B cell (primary cell): ENCODE measurements around the gene CTNNA1. TPM values are rescaled to one million over a fixed set of nuclear protein-coding genes. Genes with fewer than 3 reads are reported as not detected.

Source experiments
- ATAC-seq: fragments of 200-7000 bp; cut with Tn5 transposase; one replicate; pipeline ENCODE4 v1.10.0; 2021; ENCODE audit warnings: low read depth, mild to moderate bottlenecking, moderate number of reproducible peaks, moderate library complexity
- CTCF ChIA-PET: fragments of 350-600 bp; sonication (Branson Sonifier 250); formaldehyde crosslinking; loops from one replicate; lab custom pipeline; 2021; ENCODE audit warnings: antibody characterized with exemption, inconsistent platforms; lab: Charles Lee
- POLR2A ChIA-PET: fragments of 350-600 bp; sonication (Branson Sonifier 250); formaldehyde crosslinking; loops from one replicate; lab custom pipeline; 2021; ENCODE audit warnings: antibody characterized with exemption; lab: Charles Lee
- DNase-seq: peaks from one replicate; pipeline ENCODE4 v3.0.0; 2013
- H2AFZ ChIP-seq: 2 replicates; pipeline ENCODE4 v1.6.1; 2012; ENCODE audit warnings: mild to moderate bottlenecking, low read depth, low read length; ENCODE audit not compliant: insufficient read depth, poor library complexity, severe bottlenecking
- H3K27ac ChIP-seq, 2 donors: 1 replicate in 1 of 2; 2 replicates in 1 of 2; pipeline ENCODE4 v1.5.1; 2012 to 2013; ENCODE audit warnings: low read length in 2 of 2, mild to moderate bottlenecking in 2 of 2, moderate library complexity in 1 of 2
- H3K27me3 ChIP-seq, 4 experiments: fragments of 200-600 bp in 1 of 4; sonication (generic) in 1 of 4; replicated peaks in 1 of 4; 1 replicate in 2 of 4; 2 replicates in 2 of 4; pipeline versions ENCODE4 v1.6.1 to v1.7.0; 2013 to 2016; ENCODE audit warnings: low read length in 3 of 4, mild to moderate bottlenecking in 2 of 4, mixed read lengths in 1 of 4, moderate library complexity in 1 of 4; ENCODE audit not compliant: insufficient read depth in 4 of 4, control insufficient read depth in 3 of 4; ENCODE audit errors: control extremely low read depth in 1 of 4
- H3K36me3 ChIP-seq, 2 experiments: replicated peaks in 1 of 2; 1 replicate in 1 of 2; 2 replicates in 1 of 2; pipeline versions ENCODE4 v1.6.1 to v1.7.1; 2013; ENCODE audit warnings: low read length in 1 of 2; ENCODE audit not compliant: insufficient read depth in 2 of 2, control insufficient read depth in 1 of 2; ENCODE audit errors: control extremely low read depth in 1 of 2, extremely low read depth in 1 of 2
- H3K4me1 ChIP-seq, 2 donors: fragments of 200-600 bp in 1 of 2; sonication (generic) in 1 of 2; 1 replicate in 1 of 2; 2 replicates in 1 of 2; pipeline versions ENCODE4 v1.5.1 to v1.6.1; 2013 to 2017; ENCODE audit warnings: low read length in 2 of 2; ENCODE audit not compliant: control insufficient read depth in 2 of 2, insufficient read depth in 2 of 2
- H3K4me2 ChIP-seq: replicated peaks from 2 replicates; pipeline ENCODE3; 2012; ENCODE audit warnings: mild to moderate bottlenecking, low read depth, low read length; ENCODE audit not compliant: poor library complexity, severe bottlenecking
- H3K4me3 ChIP-seq, 5 experiments: fragments of 200-600 bp in 1 of 5; sonication (generic) in 1 of 5; 1 replicate in 3 of 5; 2 replicates in 2 of 5; pipeline versions ENCODE4 v1.5.1 to v1.7.0; 2011 to 2016; ENCODE audit warnings: low read length in 4 of 5, mild to moderate bottlenecking in 4 of 5, low read depth in 2 of 5, control low read depth in 1 of 5, moderate library complexity in 1 of 5; ENCODE audit not compliant: insufficient read depth in 1 of 5; ENCODE audit errors: control extremely low read depth in 1 of 5, extremely low read depth in 1 of 5
- H3K79me2 ChIP-seq: fragments of 200-600 bp; sonication (generic); one replicate; pipeline ENCODE4 v1.6.0; 2016; ENCODE audit warnings: low read length; ENCODE audit not compliant: control insufficient read depth, insufficient read depth
- H3K9ac ChIP-seq: fragments of 200-600 bp; sonication (generic); 2 replicates; pipeline ENCODE4 v1.6.1; 2017; ENCODE audit warnings: mild to moderate bottlenecking, low read length, moderate library complexity
- H3K9me3 ChIP-seq, 3 donors: one replicate each; pipeline versions ENCODE4 v1.6.1 to v1.7.1; 2013; ENCODE audit warnings: low read length in 2 of 3; ENCODE audit not compliant: control insufficient read depth in 2 of 3, insufficient read depth in 1 of 3; ENCODE audit errors: control extremely low read depth in 1 of 3
- H4K20me1 ChIP-seq: 2 replicates; pipeline ENCODE4 v1.6.0; 2012; ENCODE audit warnings: mild to moderate bottlenecking, low read length; ENCODE audit not compliant: insufficient read depth, control insufficient read depth, poor library complexity, severe bottlenecking
- H3K27ac Mint-ChIP-seq: one replicate; pipeline ENCODE4 v1.8.0; 2021; ENCODE audit warnings: mixed read lengths
- H3K27me3 Mint-ChIP-seq: one replicate; pipeline ENCODE4 v1.8.0; 2021; ENCODE audit warnings: mixed read lengths
- H3K4me1 Mint-ChIP-seq: one replicate; pipeline ENCODE4 v1.8.0; 2021; ENCODE audit warnings: mixed read lengths
- H3K4me3 Mint-ChIP-seq: one replicate; pipeline ENCODE4 v1.8.0; 2021; ENCODE audit warnings: mixed read lengths
- H3K9me3 Mint-ChIP-seq: one replicate; pipeline ENCODE4 v1.8.0; 2022; ENCODE audit warnings: mixed read lengths; ENCODE audit not compliant: insufficient read depth
- EZH2 ChIP-seq: IDR thresholded peaks from 2 replicates; pipeline ENCODE4 v1.6.1; 2012; ENCODE audit warnings: borderline replicate concordance, low read depth, mild to moderate bottlenecking, moderate library complexity, low read length; ENCODE audit not compliant: insufficient read depth, poor library complexity, severe bottlenecking
- WGBS: methylation state at CpG from one replicate; pipeline ENCODE4 v1.1.5; 2013; ENCODE audit warnings: missing lambda C conversion rate; ENCODE audit not compliant: insufficient coverage; 5-methylcytosine and 5-hydroxymethylcytosine counted together
- intact Hi-C: fragments of 100-400 bp; cut with micrococcal nuclease; formaldehyde crosslinking; loops from one replicate; pipeline ENCODE4 v1.10.0; 2022
- polyA plus RNA-seq: library from polyadenylated mRNA; depleted of rRNA; stranded (reverse); fragments of >200 nt; gene quantifications from 2 replicates; pipeline ENCODE4 v1.2.3, GENCODE V29; 2012
- total RNA-seq, 2 donors: library from RNA; stranded (reverse); fragments of 120-200 nt in 1 of 2; gene quantifications; 1 replicate in 1 of 2; 2 replicates in 1 of 2; pipeline versions ENCODE4 v1.2.3 to v1.2.4, GENCODE V29; 2013 to 2022
- TF ChIP-seq, protein P1 (sequence below): fragments of 200-600 bp; IDR thresholded peaks from one replicate; pipeline ENCODE4 v1.8.0; 2022; ENCODE audit warnings: antibody characterized with exemption, mild to moderate bottlenecking

CTNNA1 gene
- total and polyA plus RNA-seq, 2 donors (not counting 1 experiment from before 2014, with no cell fraction given): 22.7 to 96.0 TPM

DNA sequence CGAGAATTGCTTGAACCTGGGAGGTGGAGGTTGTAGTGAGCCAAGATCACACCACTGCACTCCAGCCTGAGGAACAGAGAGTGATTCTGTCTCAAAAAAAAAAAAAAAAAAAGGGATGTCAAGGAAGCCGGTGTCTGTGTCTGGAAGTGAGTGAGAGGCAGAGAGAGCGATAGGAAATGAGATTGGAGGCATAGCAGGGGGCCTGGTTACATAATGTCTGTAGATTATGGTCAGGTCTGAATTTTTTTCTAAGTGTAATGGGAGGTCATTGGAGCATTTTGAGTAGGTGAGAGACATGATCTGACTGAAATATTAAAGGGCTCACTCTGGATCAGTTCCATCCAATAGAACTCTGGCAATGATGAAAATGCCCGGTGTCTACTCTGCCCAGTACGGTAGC lies 40.4 kb upstream of the CTNNA1 start:
- peaks cover 19% of the 10 kb centered on the region for H3K27me3 Mint-ChIP-seq
- Histone ChIP-seq H3K36me3 (no peaks in the 10 kb centered on the region), H3K9me3 (no peaks in the 10 kb centered on the region), H3K4me3 (no peak overlapping the region), H3K27me3 (peaks cover 0 to 3% (median 0%) of the 10 kb centered on the region in 4 experiments), H3K4me2 (no peak overlapping the region), H4K20me1 (no peaks in the 10 kb centered on the region), H3K79me2 (no peaks in the 10 kb centered on the region), H2AFZ (no peak overlapping the region), H3K9ac (no peak overlapping the region), H3K27ac (no peak overlapping the region), H3K4me1 (no peaks in the 10 kb centered on the region)
- TF ChIP-seq, protein P1, sequence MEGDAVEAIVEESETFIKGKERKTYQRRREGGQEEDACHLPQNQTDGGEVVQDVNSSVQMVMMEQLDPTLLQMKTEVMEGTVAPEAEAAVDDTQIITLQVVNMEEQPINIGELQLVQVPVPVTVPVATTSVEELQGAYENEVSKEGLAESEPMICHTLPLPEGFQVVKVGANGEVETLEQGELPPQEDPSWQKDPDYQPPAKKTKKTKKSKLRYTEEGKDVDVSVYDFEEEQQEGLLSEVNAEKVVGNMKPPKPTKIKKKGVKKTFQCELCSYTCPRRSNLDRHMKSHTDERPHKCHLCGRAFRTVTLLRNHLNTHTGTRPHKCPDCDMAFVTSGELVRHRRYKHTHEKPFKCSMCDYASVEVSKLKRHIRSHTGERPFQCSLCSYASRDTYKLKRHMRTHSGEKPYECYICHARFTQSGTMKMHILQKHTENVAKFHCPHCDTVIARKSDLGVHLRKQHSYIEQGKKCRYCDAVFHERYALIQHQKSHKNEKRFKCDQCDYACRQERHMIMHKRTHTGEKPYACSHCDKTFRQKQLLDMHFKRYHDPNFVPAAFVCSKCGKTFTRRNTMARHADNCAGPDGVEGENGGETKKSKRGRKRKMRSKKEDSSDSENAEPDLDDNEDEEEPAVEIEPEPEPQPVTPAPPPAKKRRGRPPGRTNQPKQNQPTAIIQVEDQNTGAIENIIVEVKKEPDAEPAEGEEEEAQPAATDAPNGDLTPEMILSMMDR: no peak
- no peak for TF ChIP-seq EZH2
- no peak overlapping the region for H3K27ac Mint-ChIP-seq
- ChIA-PET CTCF (no interaction called here), POLR2A (no interaction called here)
- intact Hi-C loops: no loop called here
- ATAC-seq (no peak), DNase-seq (no peak)
- WGBS: 93% methylated on average over 3 of the region's 5 CpGs
- H3K4me1 Mint-ChIP-seq: no peaks in the 10 kb centered on the region
- no peak overlapping the region for H3K4me3 Mint-ChIP-seq
- no peaks in the 10 kb centered on the region for H3K9me3 Mint-ChIP-seq

DNA sequence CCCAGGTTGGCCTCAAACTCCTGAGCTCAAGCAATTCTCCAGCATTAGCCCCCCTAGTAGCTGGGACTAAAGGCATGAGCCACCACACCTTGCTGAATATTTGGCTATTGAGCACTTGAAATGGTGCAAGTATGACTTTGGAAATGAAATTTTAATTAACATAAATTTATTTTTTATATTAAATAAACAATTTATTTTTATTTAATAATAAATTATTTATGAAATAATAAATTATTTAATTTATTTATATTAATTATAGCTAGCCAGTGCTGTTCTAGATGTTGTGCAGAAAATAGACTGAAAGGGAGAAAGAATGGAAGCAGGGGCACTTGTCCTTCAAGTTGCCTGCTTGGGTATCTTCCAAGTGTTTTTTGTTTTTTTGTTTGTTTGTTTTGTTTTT lies 40.0 kb upstream of the CTNNA1 start:
- H3K27ac ChIP-seq: no peak overlapping the region
- no peaks in the 10 kb centered on the region for H3K4me1 Mint-ChIP-seq
- intact Hi-C loops: no loop called here
- H3K79me2 ChIP-seq: no peaks in the 10 kb centered on the region
- no peak overlapping the region for H3K4me3 Mint-ChIP-seq
- peaks cover 0 to 5% (median 0%) of the 10 kb centered on the region in 4 experiments for H3K27me3 ChIP-seq
- no peak overlapping the region for H3K9ac ChIP-seq
- no peak for ATAC-seq
- H3K4me2 ChIP-seq: no peak overlapping the region
- CTCF ChIA-PET: no interaction called here
- TF ChIP-seq, protein P1: no peak
- no peak for TF ChIP-seq EZH2
- H3K9me3 Mint-ChIP-seq: no peaks in the 10 kb centered on the region
- DNase-seq: no peak
- H3K27ac Mint-ChIP-seq: no peak overlapping the region
- peaks cover 19% of the 10 kb centered on the region for H3K27me3 Mint-ChIP-seq
- H4K20me1 ChIP-seq: no peaks in the 10 kb centered on the region
- POLR2A ChIA-PET: no interaction called here
- H3K4me1 ChIP-seq: no peaks in the 10 kb centered on the region
- no peak overlapping the region for H2AFZ ChIP-seq
- H3K36me3 ChIP-seq: no peaks in the 10 kb centered on the region
- no peak overlapping the region for H3K4me3 ChIP-seq
- H3K9me3 ChIP-seq: no peaks in the 10 kb centered on the region
